Muscle of arm (tissue), 12 donors: ENCODE results near the gene HIPK4. TPM values are rescaled to one million over a fixed set of nuclear protein-coding genes. Genes with fewer than 3 reads are reported as not detected.
A peak's percentile ranks its signal among the peaks of the same experiment; 100 is the strongest.
"Not testable (repeated sequence)": the region's sequence is repeated elsewhere in the genome, so short reads cannot be mapped to it uniquely, and the experiment has no call there.

Experiments used
- DNase-seq: peaks from one replicate; pipeline ENCODE4 v3.0.0-alpha.2; 2013
- polyA plus RNA-seq, 12 donors: library from polyadenylated mRNA; unstranded; fragments of 120-200 nt; gene quantifications; one replicate each; pipeline ENCODE4 v1.2.1, GENCODE V29; 2013; ENCODE audit not compliant: insufficient read length in 12 of 12

The HIPK4 gene
- polyA plus RNA-seq, 12 donors: 0.77 to 2.0 (median 1.2) TPM; not detected in 2

- peak; percentile 61 for DNase-seq
Observed at GRCh38 chr19:40416918-40417642, 27.1 kb upstream of the HIPK4 start.

GRCh38 chr19:40415768-40416167 lies 25.8 kb upstream of the HIPK4 start:
- no peak for DNase-seq

- DNase-seq: no peak
Observed at GRCh38 chr19:40414542-40415535, 24.9 kb upstream of the HIPK4 start.

- peak; percentile 51 for DNase-seq
Observed at GRCh38 chr19:40413291-40413845, 23.4 kb upstream of the HIPK4 start, which contains the start of gene PRX. TSS of gene PRX (minus strand) at chr19:40413378. CDS start at chr19:40407932, 5,446 bp downstream.

- no peak for DNase-seq
Observed at GRCh38 chr19:40412866-40413265, 22.9 kb upstream of the HIPK4 start.

GRCh38 chr19:40411958-40412499 lies 22.0 kb upstream of the HIPK4 start:
- no peak for DNase-seq

GRCh38 chr19:40411125-40411842 lies 21.3 kb upstream of the HIPK4 start:
- no peak for DNase-seq

- no peak for DNase-seq
Observed at GRCh38 chr19:40410030-40410389, 20.0 kb upstream of the HIPK4 start.

- DNase-seq: not testable (repeated sequence)
Observed at GRCh38 chr19:40408598-40408925, 18.6 kb upstream of the HIPK4 start.

GRCh38 chr19:40407714-40408597 lies 18.0 kb upstream of the HIPK4 start:
- DNase-seq: no peak

- peak; percentile 86 for DNase-seq
Observed at GRCh38 chr19:40403262-40403984, 13.4 kb upstream of the HIPK4 start.

GRCh38 chr19:40400559-40400958 lies 10.6 kb upstream of the HIPK4 start:
- DNase-seq: no peak

GRCh38 chr19:40398417-40399131 lies 8.6 kb upstream of the HIPK4 start:
- DNase-seq: no peak

GRCh38 chr19:40397568-40397906 lies 7.6 kb upstream of the HIPK4 start:
- no peak for DNase-seq

- DNase-seq: no peak
Observed at GRCh38 chr19:40396886-40397567, 7.0 kb upstream of the HIPK4 start.

GRCh38 chr19:40395956-40396355 lies 6.0 kb upstream of the HIPK4 start:
- DNase-seq: no peak

GRCh38 chr19:40394816-40395210 lies 4.8 kb upstream of the HIPK4 start:
- no peak for DNase-seq
